Heart left ventricle (tissue), 16 donors: ENCODE measurements around the gene NEDD4L. TPM values are rescaled to one million over a fixed set of nuclear protein-coding genes. Genes with fewer than 3 reads are reported as not detected.

Experiments used
- ATAC-seq, 4 donors: fragments of 200-7000 bp; cut with Tn5 transposase; one replicate each; pipeline ENCODE4 v1.9.1; 2020 to 2022; ENCODE audit warnings: moderate library complexity in 4 of 4, mild to moderate bottlenecking in 3 of 4, moderate number of reproducible peaks in 1 of 4
- DNase-seq, 5 donors: peaks; one replicate each; pipeline ENCODE4 v3.0.0-alpha.2; 2020
- H3K27ac ChIP-seq, 12 donors: fragments of 200-600 bp; sonication (generic) in 4 of 12; one replicate each; pipeline versions ENCODE4 v1.5.0 to v1.8.0; 2016 to 2022; ENCODE audit warnings: mild to moderate bottlenecking in 2 of 12
- H3K27me3 ChIP-seq, 9 donors: fragments of 200-600 bp; sonication (generic) in 2 of 9; one replicate each; pipeline versions ENCODE4 v1.5.1 to v1.8.0; 2016 to 2022; ENCODE audit warnings: mild to moderate bottlenecking in 3 of 9
- H3K36me3 ChIP-seq, 9 donors: fragments of 200-600 bp; sonication (generic) in 2 of 9; one replicate each; pipeline versions ENCODE4 v1.5.0 to v1.8.0; 2018 to 2022; ENCODE audit warnings: mild to moderate bottlenecking in 2 of 9
- H3K4me1 ChIP-seq, 12 donors: fragments of 200-600 bp; sonication (generic) in 4 of 12; one replicate each; pipeline versions ENCODE4 v1.5.0 to v1.8.0; 2016 to 2022; ENCODE audit warnings: mild to moderate bottlenecking in 3 of 12
- H3K4me3 ChIP-seq, 12 donors: fragments of 200-600 bp; sonication (generic) in 4 of 12; one replicate each; pipeline versions ENCODE4 v1.5.0 to v1.8.0; 2017 to 2022; ENCODE audit warnings: mild to moderate bottlenecking in 9 of 12, moderate library complexity in 4 of 12
- H3K9me3 ChIP-seq, 12 donors: fragments of 200-600 bp; sonication (generic) in 4 of 12; one replicate each; pipeline versions ENCODE4 v1.5.0 to v1.8.0; 2016 to 2022; ENCODE audit warnings: mild to moderate bottlenecking in 1 of 12
- POLR2A ChIP-seq, 2 donors: fragments of 450-650 bp; IDR thresholded peaks; one replicate each; pipeline ENCODE4 v1.6.1; 2017; ENCODE audit warnings: antibody characterized with exemption in 2 of 2, mild to moderate bottlenecking in 2 of 2, moderate library complexity in 2 of 2
- WGBS, 4 donors: extraction: QIAGEN DNeasy Blood & Tissue Kit in 2 of 4; methylation state at CpG; one replicate each; pipeline versions ENCODE4 v1.1.5 to v1.1.7; 2013 to 2018; 5-methylcytosine and 5-hydroxymethylcytosine counted together
- intact Hi-C, 10 donors: fragments of 100-400 bp; cut with DNase I; formaldehyde crosslinking; loops; one replicate each; pipeline versions ENCODE4 v1.11.1 to v1.14.2; 2022
- polyA plus RNA-seq, 2 donors: library from polyadenylated mRNA; stranded (reverse); fragments of 200-250 nt; gene quantifications; one replicate each; pipeline ENCODE4 v1.2.3, GENCODE V29; 2013
- total RNA-seq, 9 donors: library from RNA; depleted of rRNA in 2 of 9; stranded (reverse); fragments of >200 nt in 2 of 9; fragmentation: NEBNext Ultra II Directional in 3 of 9; extraction: Animal tissue kit (Norgen Biotek cat#: 25700) in 3 of 9; gene quantifications; one replicate each; pipeline versions ENCODE4 v1.1.0 to v1.2.4, GENCODE V29; 2016 to 2023
- TF ChIP-seq, protein P1 (sequence below), 12 donors: fragments of 200-600 bp; sonication (generic) in 4 of 12; IDR thresholded peaks; one replicate each; pipeline versions ENCODE4 v1.5.0 to v1.8.0; 2018 to 2022; ENCODE audit warnings: antibody characterized with exemption in 12 of 12, mild to moderate bottlenecking in 5 of 12
- donor health status: ischemic (EF 13 %, LVEDD 7.1; RV severe dilation, severe dysfunction).
- donor health status: healthy with polysubstance abuse.
- donor health status: DM: no; HTN: yes; CAD: no.
- donor health status: DM: no; HTN: no; CAD: no.
- donor health status: ischemic (EF 25% LVEDD 6.9; RV normal size, moderate dysfunction).
- donor health status: ischemic (EF 25% LVEDD 5.7; RV mildly dilated, moderate dysfunction).
- donor health status: healthy.
- donor health status: DM: yes; HTN: yes; CAD: no.
- donor health status: ischemic (EF 35%, LVEDD 5.7; RV mildly dilated, moderate dysfunction).
- donor health status: nonischemic (EF 11% LVEDD 7.7; RV severe dilation, severe dysfunction).
- donor health status: DM: yes; HTN: yes; CAD: no.
- donor health status: PGD.
- donor health status: ischemic (EF 29% LVEDD 5.4; RV normal size, mild dysfunction).
- donor health status: nonischemic (EF 23%, LVEDD 6.1; RV moderate dilation, normal function).

Gene NEDD4L
- total and polyA plus RNA-seq, 11 donors = 14.7 to 64.1 (median 51.7) TPM

DNA sequence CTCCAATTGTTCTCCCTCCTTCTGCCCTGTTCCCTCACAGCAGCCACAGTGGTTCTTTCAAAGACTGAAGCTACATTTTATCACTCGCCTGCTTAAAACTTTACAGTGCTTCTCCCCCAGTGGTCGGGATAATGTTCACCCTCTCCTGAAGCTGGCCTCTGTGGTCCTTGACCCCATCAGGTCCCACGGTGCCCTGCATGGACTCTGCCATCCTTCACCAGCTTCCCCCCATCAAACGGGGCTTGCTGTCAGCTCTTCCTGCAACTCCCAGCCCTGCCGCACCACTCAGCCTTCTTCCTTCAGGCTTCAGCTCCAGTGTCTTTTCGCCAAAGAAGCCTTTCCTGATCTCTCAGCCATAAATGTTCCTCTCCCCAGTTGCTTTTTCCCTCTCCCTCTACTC lies 118.1 kb downstream of the NEDD4L start:
- WGBS, 4 donors = 82 to 90% (median 84%) methylated on average over 6 of the region's 6 CpGs
- DNase-seq = no peak
- no peak for ATAC-seq
- Histone ChIP-seq H3K27me3 (no peaks in the 10 kb centered on the region), H3K4me3 (no peak overlapping the region), H3K4me1 (no peaks in the 10 kb centered on the region), H3K27ac (no peak overlapping the region), H3K36me3 (no peaks in the 10 kb centered on the region), H3K9me3 (no peaks in the 10 kb centered on the region)
- intact Hi-C loops = no loop called here
- TF ChIP-seq, protein P1, sequence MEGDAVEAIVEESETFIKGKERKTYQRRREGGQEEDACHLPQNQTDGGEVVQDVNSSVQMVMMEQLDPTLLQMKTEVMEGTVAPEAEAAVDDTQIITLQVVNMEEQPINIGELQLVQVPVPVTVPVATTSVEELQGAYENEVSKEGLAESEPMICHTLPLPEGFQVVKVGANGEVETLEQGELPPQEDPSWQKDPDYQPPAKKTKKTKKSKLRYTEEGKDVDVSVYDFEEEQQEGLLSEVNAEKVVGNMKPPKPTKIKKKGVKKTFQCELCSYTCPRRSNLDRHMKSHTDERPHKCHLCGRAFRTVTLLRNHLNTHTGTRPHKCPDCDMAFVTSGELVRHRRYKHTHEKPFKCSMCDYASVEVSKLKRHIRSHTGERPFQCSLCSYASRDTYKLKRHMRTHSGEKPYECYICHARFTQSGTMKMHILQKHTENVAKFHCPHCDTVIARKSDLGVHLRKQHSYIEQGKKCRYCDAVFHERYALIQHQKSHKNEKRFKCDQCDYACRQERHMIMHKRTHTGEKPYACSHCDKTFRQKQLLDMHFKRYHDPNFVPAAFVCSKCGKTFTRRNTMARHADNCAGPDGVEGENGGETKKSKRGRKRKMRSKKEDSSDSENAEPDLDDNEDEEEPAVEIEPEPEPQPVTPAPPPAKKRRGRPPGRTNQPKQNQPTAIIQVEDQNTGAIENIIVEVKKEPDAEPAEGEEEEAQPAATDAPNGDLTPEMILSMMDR (IDR thresholded peaks at IDR 0.05) = no peak
- no peak for TF ChIP-seq POLR2A (IDR thresholded peaks at IDR 0.05)

DNA sequence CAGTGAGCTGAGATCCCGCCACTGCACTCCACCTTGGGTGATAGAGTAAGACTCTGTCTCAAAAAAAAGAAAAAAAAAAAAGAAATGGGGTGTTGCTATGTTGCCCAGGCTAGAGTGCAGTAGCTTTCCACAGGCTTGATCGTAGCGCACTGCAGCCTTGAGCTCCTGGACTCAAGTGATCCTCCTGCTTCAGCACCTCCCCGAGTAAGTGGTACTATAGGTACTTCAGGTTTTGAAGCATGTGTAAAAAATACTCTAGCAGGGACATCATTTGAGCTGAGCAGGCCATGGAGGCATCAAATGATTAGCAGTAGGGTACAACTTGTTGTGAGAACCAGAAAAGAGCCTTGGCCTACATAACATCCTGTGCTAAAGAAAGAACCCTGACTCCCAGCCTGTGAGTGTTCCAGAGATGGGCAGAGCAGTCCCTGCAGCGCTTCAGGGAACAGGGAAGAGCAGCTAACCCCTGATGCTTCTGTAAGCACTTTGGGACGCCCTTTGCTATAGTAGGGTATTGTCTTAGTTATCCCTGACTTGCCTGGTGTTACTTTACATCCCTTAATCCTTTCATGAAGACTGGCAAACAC lies 119.1 kb downstream of the NEDD4L start:
- Histone ChIP-seq H3K4me1 (no peaks in the 10 kb centered on the region), H3K9me3 (no peaks in the 10 kb centered on the region), H3K36me3 (no peaks in the 10 kb centered on the region), H3K4me3 (no peak overlapping the region), H3K27me3 (no peaks in the 10 kb centered on the region), H3K27ac (no peak overlapping the region)
- intact Hi-C loops = no loop called here
- no peak for DNase-seq
- WGBS, 4 donors = 98 to 99% (median 99%) methylated on average over 6 of the region's 6 CpGs
- TF ChIP-seq, protein P1 (IDR thresholded peaks at IDR 0.05) = no peak
- TF ChIP-seq POLR2A (IDR thresholded peaks at IDR 0.05) = no peak
- ATAC-seq = no peak

DNA sequence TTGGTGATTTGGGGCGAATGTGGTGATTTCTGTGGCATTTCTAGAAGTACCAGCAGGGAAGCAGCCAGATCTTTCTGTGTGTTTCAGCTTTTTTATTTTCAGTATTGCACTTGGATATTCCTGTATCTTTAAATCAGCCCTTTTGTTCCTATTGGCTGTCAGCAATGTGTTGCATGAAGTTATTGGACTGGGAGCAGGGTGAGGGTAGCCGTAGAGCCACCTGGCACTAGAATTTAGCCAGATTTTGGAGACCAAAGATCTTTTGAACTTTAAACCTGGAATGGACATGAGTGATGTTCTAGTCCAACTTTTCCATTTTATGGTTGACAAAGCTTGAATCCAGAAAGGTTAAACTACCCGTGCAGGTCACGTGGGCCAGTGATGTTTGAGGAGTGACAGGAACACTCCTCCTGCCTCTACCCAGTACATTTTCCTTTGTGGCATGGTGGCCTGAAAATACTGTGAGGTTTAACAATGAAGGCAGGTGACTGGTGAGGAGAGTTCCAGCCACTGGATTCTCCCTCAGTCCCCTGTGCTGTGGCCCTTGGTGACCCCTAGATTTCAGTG lies 122.3 kb downstream of the NEDD4L start:
- Histone ChIP-seq H3K4me1 (no peaks in the 10 kb centered on the region), H3K27me3 (no peaks in the 10 kb centered on the region), H3K36me3 (no peaks in the 10 kb centered on the region), H3K9me3 (no peaks in the 10 kb centered on the region), H3K4me3 (no peak overlapping the region), H3K27ac (no peak overlapping the region)
- no peak for DNase-seq
- intact Hi-C loops = no loop called here
- 91 to 95% (median 94%) methylated on average over 4 of the region's 4 CpGs for WGBS, 4 donors
- ATAC-seq = no peak
- TF ChIP-seq POLR2A (IDR thresholded peaks at IDR 0.05) = no peak

DNA sequence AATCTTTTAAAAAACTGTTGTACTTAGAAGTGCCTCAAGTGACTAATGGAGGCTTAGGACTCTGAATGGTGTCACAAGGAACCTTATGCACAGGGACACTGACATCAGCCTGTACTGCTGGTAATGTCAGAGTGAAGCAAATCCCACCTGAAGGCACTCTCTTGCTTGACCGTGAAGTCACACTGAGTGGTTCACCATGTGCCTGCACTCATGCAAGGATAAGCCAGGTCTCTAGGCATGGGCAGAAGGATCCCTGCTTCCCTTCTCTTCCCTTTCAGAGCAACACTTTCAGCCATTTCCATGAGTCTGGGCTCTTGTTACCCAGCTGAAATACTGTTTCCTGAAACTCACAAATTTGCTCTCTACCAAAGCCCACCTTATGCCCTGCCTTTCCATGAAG lies 123.0 kb downstream of the NEDD4L start:
- no peaks in the 10 kb centered on the region for H3K27me3 ChIP-seq
- intact Hi-C loops = no loop called here
- no peak for ATAC-seq
- 62 to 94% (median 86%) methylated on average over 1 of the region's 1 CpG for WGBS, 4 donors
- no peak for DNase-seq
- no peaks in the 10 kb centered on the region for H3K9me3 ChIP-seq
- no peak for TF ChIP-seq POLR2A (IDR thresholded peaks at IDR 0.05)
- TF ChIP-seq, protein P1 (IDR thresholded peaks at IDR 0.05) = no peak
- H3K27ac ChIP-seq = no peak overlapping the region
- no peaks in the 10 kb centered on the region for H3K4me1 ChIP-seq
- H3K4me3 ChIP-seq = no peak overlapping the region
- H3K36me3 ChIP-seq = no peaks in the 10 kb centered on the region

DNA sequence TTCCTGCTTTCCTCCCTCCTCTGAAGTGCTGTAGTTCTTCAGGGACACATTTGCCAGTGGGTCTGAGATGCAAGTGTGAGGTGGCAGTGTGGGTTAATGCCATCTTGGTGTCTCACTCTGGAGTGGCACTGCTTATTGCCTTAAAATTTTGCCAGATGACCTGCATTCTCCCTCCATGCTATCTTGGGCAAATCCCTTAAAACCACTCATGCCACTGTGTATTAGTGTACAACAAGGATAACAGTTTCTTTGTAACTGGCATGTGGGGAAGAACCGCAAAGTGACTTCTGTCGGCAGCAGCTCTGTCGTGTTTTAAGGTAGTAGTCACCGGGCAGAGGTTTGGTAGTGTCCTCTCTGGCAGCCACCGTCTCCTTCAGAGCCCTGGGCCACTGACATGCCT lies 124.2 kb downstream of the NEDD4L start:
- WGBS, 4 donors = 85 to 100% (median 93%) methylated on average over 5 of the region's 5 CpGs
- Histone ChIP-seq H3K9me3 (no peaks in the 10 kb centered on the region), H3K4me1 (no peaks in the 10 kb centered on the region), H3K4me3 (no peak overlapping the region), H3K27me3 (no peaks in the 10 kb centered on the region), H3K27ac (no peak overlapping the region), H3K36me3 (no peaks in the 10 kb centered on the region)
- no peak for DNase-seq
- ATAC-seq = no peak
- intact Hi-C loops = no loop called here
- TF ChIP-seq, protein P1 (IDR thresholded peaks at IDR 0.05) = no peak
- TF ChIP-seq POLR2A (IDR thresholded peaks at IDR 0.05) = no peak
